Kidney (tissue), 14 donors: Measurements from ENCODE around the gene MRTFA. TPM values are rescaled to one million over a fixed set of nuclear protein-coding genes. Genes with fewer than 3 reads are reported as not detected.

Source experiments
- DNase-seq, 5 donors: peaks; one replicate each; pipeline ENCODE4 v3.0.0-alpha.2; 2013 to 2020
- FAIRE-seq: peaks from 2 replicates; lab custom pipeline; 2012; peaks lifted over from hg19 to GRCh38; lab: Jason Lieb, UNC
- H3K27ac ChIP-seq, 2 donors: one replicate each; pipeline ENCODE4 v1.7.0; 2013; ENCODE audit warnings: low read depth in 2 of 2, low read length in 2 of 2, inconsistent platforms in 1 of 2
- H3K27me3 ChIP-seq: one replicate; pipeline ENCODE4 v1.7.1; 2013; ENCODE audit warnings: low read length, inconsistent platforms; ENCODE audit not compliant: control insufficient read depth, insufficient read depth
- H3K36me3 ChIP-seq, 3 donors: one replicate each; pipeline versions ENCODE4 v1.7.0 to v1.7.1; 2013; ENCODE audit warnings: low read length in 3 of 3, control low read depth in 1 of 3, inconsistent platforms in 1 of 3; ENCODE audit not compliant: insufficient read depth in 3 of 3, control insufficient read depth in 2 of 3
- H3K4me1 ChIP-seq, 3 donors: one replicate each; pipeline versions ENCODE4 v1.7.0 to v1.7.1; 2013; ENCODE audit warnings: low read length in 3 of 3, inconsistent platforms in 1 of 3, low read depth in 1 of 3; ENCODE audit not compliant: control insufficient read depth in 2 of 3, insufficient read depth in 2 of 3
- H3K4me3 ChIP-seq, 3 donors: one replicate each; pipeline versions ENCODE4 v1.7.0 to v1.8.1; 2013; ENCODE audit warnings: low read length in 3 of 3, control low read depth in 1 of 3, inconsistent platforms in 1 of 3
- H3K9ac ChIP-seq, 3 donors: one replicate each; pipeline versions ENCODE4 v1.7.0 to v1.7.1; 2013; ENCODE audit warnings: low read length in 3 of 3, control low read depth in 1 of 3, inconsistent platforms in 1 of 3
- H3K9me3 ChIP-seq, 3 donors: one replicate each; pipeline versions ENCODE4 v1.7.0 to v1.7.1; 2013; ENCODE audit warnings: low read length in 3 of 3, control low read depth in 1 of 3, inconsistent platforms in 1 of 3; ENCODE audit not compliant: control insufficient read depth in 2 of 3, insufficient read depth in 1 of 3
- CTCF ChIP-seq: IDR thresholded peaks from 3 replicates; pipeline ENCODE4 v1.5.1; 2012; ENCODE audit warnings: mild to moderate bottlenecking, moderate library complexity, borderline replicate concordance; ENCODE audit not compliant: insufficient read depth; ENCODE audit errors: extremely low read depth
- intact Hi-C: fragments of 100-400 bp; cut with DNase I; formaldehyde crosslinking; loops from one replicate; pipeline ENCODE4 v1.11.1; 2022
- polyA plus RNA-seq: library from polyadenylated mRNA; stranded (reverse); fragments of 350-450 nt; fragmentation: Illumina TruSeq; extraction: RNeasy Lipid Tissue Mini Kit (QIAGEN cat#74804); gene quantifications from one replicate; pipeline ENCODE4 v1.2.3, GENCODE V29; 2014; ENCODE audit warnings: low read depth, low replicate concordance; ENCODE audit not compliant: insufficient read depth
- total RNA-seq: library from RNA; stranded (reverse); fragmentation: NEBNext Ultra II Directional; extraction: Animal tissue kit (Norgen Biotek cat#: 25700); gene quantifications from one replicate; pipeline ENCODE4 v1.2.1, GENCODE V29; 2021
- donor health status: control.
- donor health status: control.
- donor health status: control.
- donor health status: control.
- donor health status: control.
- donor health status: DM: yes; HTN: yes; CAD: no.
- donor health status: Normal renal cell carcinoma (clear cell type).

MRTFA gene
- total and polyA plus RNA-seq, 2 donors from 2014 or later, result 12.5 to 59.9 TPM

- Histone ChIP-seq H3K4me1 (peaks cover 0 to 4% (median 0%) of the 10 kb centered on the region in 3 donors), H3K9ac (no peak overlapping the region), H3K27me3 (no peaks in the 10 kb centered on the region), H3K27ac (no peak overlapping the region), H3K4me3 (no peak overlapping the region), H3K36me3 (peaks cover 0 to 13% (median 11%) of the 10 kb centered on the region in 3 donors), H3K9me3 (no peaks in the 10 kb centered on the region)
- DNase-seq (no peak), FAIRE-seq (no peak)
- intact Hi-C loops, result no loop called here
- TF ChIP-seq CTCF, result no peak
Observed at GRCh38 chr22:40434106-40434505, 202.4 kb downstream of the MRTFA start.

GRCh38 chr22:40433416-40434090 lies 203.0 kb downstream of the MRTFA start:
- FAIRE-seq (no peak), DNase-seq (peak in 1 of 5 donors; percentile 27)
- no peaks in the 10 kb centered on the region for H3K27me3 ChIP-seq
- no peak overlapping the region for H3K9ac ChIP-seq
- peaks cover 0 to 4% (median 0%) of the 10 kb centered on the region in 3 donors for H3K4me1 ChIP-seq
- H3K27ac ChIP-seq, result no peak overlapping the region
- H3K9me3 ChIP-seq, result no peaks in the 10 kb centered on the region
- no peak overlapping the region for H3K4me3 ChIP-seq
- H3K36me3 ChIP-seq, result peaks cover 0 to 16% (median 13%) of the 10 kb centered on the region in 3 donors
- intact Hi-C loops, result no loop called here
- TF ChIP-seq CTCF, result no peak

- DNase-seq (no peak), FAIRE-seq (no peak)
- H3K4me3 ChIP-seq, result no peak overlapping the region
- H3K9me3 ChIP-seq, result no peaks in the 10 kb centered on the region
- H3K4me1 ChIP-seq, result peaks cover 0 to 4% (median 0%) of the 10 kb centered on the region in 3 donors
- no peak for TF ChIP-seq CTCF
- no peaks in the 10 kb centered on the region for H3K27me3 ChIP-seq
- intact Hi-C loops, result no loop called here
- peaks cover 0 to 22% (median 13%) of the 10 kb centered on the region in 3 donors for H3K36me3 ChIP-seq
- no peak overlapping the region for H3K9ac ChIP-seq
- H3K27ac ChIP-seq, result no peak overlapping the region
Observed at GRCh38 chr22:40432625-40433024, 203.9 kb downstream of the MRTFA start.
